ENCODE measurements around the gene LDLRAD4. TPM values are rescaled to one million over a fixed set of nuclear protein-coding genes. Genes with fewer than 3 reads are reported as not detected.

Gene LDLRAD4
- total RNA-seq, 2 experiments from 2014 or later = 28.4 to 30.1 TPM

DNA sequence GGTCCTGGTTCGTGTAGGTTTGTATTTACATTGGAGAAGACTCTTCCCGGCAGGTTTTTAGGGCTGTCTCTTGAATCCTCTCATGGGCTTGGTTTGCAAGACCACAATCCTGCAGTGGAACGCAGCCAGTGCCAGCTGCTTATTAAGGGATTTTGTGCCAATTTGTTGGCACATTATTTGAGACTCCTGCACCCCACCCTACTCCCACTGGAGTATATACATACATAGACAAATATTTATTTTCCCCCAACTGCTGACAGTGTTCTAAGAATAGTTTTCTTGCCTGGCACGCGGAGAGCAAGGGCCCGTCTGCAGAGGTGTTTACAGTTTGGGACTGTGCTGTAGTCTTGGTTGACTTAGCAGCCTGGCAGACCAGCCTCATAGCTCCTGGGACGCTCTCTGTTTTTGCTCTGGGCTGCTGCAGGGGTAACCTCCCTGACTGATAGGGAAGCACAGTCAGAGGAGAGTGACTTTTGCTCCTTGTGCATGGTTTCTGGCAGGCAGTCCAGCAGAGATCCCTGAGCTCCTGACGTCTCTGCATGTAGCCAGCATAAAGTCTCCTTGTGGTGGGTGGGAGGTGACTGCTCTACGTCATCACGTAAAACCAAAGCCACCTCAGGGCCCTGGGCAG is 1.9 kb downstream of the LDLRAD4 start:
- ChIA-PET CTCF (interaction anchor here (0.9 kb wide), 1 partner anchor 46 kb away, joined by 3 read pairs; no protein-coding TSS in a partner anchor), POLR2A (no interaction called here)
- Mint-ChIP-seq H3K27me3 (peaks cover 23% of the 10 kb centered on the region), H3K36me3 (no peaks in the 10 kb centered on the region), H3K27ac (no peak overlapping the region), H3K4me3 (no peak overlapping the region), H3K4me1 (ENCODE audit: low read depth) (peaks cover 19% of the 10 kb centered on the region), H3K9me3 (no peaks in the 10 kb centered on the region)
- DNase-seq = no peak
- intact Hi-C loops (cut with micrococcal nuclease) = no loop called here

DNA sequence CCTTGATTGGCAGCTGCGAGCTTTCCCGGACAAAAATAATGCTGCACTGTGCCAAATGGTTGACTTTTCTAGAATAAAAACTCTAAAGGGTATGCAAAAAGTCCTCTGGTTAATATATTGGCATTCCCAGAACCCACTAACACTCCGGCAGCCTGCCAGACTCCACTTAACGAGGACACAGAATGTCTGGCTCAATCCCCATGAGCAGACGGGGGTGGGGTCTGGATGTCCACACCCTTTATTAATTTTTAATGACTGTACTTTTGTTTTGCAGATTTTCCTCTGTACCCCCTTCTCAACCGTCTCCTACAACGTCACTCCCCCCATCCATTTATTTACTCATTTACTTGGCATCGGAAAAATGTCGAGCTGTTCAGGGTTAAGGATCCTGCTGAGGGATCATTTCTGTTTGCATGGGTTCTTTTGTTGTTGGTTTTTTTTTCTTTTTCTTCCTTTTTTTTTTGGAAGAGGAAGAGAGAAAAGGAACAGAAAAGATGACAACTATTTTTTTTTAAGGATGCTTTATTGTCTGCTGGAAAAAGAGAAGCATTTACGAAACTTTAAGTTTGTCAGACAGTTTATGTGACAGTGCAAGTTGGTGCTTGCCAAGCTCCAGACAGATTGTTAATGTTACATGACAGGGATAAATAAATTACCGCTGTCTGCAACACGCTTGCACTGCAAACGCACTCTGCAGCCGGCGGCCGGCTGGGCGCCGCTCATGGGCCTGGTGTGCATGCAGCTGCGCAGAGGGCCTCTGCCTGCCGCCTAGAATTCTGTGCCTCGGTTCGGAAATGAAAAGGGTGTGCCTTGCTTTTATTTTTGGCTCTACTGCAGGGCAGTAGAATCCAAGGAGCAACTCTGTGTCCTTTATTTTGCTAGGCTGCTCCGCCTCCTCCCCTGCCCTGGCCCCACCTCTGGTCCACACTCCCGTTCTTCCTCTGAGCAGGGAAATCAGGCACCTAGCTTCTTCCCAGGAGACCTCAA is 3.6 kb downstream of the LDLRAD4 start:
- Mint-ChIP-seq H3K27me3 (peaks cover 18% of the 10 kb centered on the region), H3K9me3 (no peaks in the 10 kb centered on the region), H3K4me3 (no peak overlapping the region), H3K4me1 (ENCODE audit: low read depth) (peaks cover 9% of the 10 kb centered on the region), H3K36me3 (no peaks in the 10 kb centered on the region), H3K27ac (no peak overlapping the region)
- ChIA-PET POLR2A (no interaction called here), CTCF (interaction anchor here (0.9 kb wide), 1 partner anchor 63 kb away, joined by 3 read pairs; no protein-coding TSS in a partner anchor)
- no peak for DNase-seq
- intact Hi-C loops (cut with micrococcal nuclease) = no loop called here

DNA sequence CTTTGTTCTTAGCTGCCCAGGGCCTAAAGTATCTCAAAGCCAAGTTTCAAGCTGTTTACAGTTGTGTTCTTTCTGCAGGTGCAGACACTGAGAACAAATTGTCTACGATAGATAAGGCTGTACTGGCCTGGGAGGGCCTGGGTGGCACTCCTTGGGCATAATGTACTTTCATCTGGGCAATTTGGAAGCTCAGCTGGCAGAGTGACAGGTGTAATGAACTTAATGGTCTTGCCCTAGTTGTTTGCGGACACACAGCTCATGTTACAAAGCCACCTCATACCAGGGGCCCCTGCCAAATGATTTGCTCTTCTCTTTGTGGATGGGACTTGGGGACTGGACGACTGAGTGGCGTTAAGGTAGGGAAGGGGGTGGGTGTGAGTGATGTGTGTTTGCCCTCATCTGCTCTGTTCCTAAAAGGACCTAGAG is 4.3 kb downstream of the LDLRAD4 start:
- no peak overlapping the region for H3K27ac Mint-ChIP-seq
- H3K36me3 Mint-ChIP-seq = no peaks in the 10 kb centered on the region
- DNase-seq = no peak
- intact Hi-C loops (cut with micrococcal nuclease) = no loop called here
- H3K27me3 Mint-ChIP-seq = peaks cover 18% of the 10 kb centered on the region
- H3K9me3 Mint-ChIP-seq = no peaks in the 10 kb centered on the region
- ChIA-PET POLR2A (no interaction called here), CTCF (no interaction called here)
- peaks cover 9% of the 10 kb centered on the region for H3K4me1 Mint-ChIP-seq (ENCODE audit: low read depth)
- H3K4me3 Mint-ChIP-seq = no peak overlapping the region

DNA sequence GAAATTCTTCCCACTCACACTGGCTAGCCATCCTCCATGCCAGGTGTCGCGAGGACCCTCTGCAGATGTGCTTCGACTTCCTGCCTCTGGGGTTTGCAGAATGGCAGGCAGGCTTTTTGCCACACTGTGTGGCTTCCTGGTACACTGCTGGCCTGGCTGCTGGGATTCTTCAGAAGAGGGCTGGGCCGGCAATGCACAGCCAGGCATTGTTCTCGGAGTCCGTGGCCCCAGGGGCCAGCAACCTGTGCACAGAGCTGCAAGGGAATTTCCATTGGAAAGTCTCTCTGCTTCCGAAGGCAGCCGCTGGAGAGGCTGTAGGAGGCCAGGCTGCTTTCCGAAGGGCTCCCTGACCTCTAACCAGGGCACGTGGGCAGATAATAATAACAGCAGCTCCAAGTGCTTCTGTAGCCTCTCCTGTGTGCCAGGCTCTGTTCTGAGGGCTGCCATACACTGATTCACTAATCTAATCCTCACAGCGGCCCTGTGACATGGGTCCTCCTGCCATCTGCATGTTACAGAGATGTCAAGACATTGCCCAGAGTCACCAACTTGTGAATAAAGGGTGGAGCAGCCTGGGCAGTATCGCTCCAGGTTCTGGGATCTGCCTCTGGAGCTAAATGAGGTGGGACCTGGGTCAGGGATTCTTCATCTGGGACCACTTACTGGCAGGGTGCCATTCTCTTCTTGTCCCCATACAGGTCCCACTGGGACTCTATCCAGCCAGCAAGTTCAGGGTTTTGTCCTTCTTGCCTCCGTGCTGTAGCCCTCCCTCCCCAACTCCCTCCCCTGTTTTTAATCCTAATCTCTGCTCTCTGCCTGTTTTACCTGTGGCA is 5.0 kb downstream of the LDLRAD4 start:
- POLR2A ChIA-PET = no interaction called here
- intact Hi-C loops (cut with micrococcal nuclease) = no loop called here
- no peak for DNase-seq
- peaks cover 9% of the 10 kb centered on the region for H3K4me1 Mint-ChIP-seq (ENCODE audit: low read depth)
- no peak overlapping the region for H3K4me3 Mint-ChIP-seq
- CTCF ChIA-PET = no interaction called here
- no peaks in the 10 kb centered on the region for H3K36me3 Mint-ChIP-seq
- H3K27me3 Mint-ChIP-seq = peaks cover 18% of the 10 kb centered on the region
- H3K9me3 Mint-ChIP-seq = no peaks in the 10 kb centered on the region
- H3K27ac Mint-ChIP-seq = no peak overlapping the region

DNA sequence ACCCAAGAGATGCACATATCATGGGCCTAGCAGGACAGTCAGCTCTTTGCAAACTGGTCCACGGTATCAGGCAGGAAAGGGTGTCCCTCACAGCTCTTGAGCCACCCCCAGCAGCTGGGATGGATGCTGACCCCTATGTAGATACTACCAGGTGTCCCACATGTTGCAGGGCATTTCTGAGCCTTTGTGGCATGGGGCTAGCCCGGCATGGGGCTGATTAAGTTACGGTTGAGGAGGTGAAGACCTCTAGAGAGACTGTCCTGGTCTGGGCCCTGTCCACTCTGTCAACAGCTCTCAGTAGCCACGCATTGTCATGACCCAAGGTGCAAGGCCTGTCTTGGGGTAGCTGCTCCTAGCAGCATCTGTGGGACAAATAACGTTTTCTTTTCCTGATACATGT is 6.7 kb downstream of the LDLRAD4 start:
- H3K9me3 Mint-ChIP-seq = no peaks in the 10 kb centered on the region
- ChIA-PET POLR2A (no interaction called here), CTCF (interaction anchor here (0.8 to 1.4 kb wide), 2 partner anchors 9 to 332 kb away, joined by 3 to 4 read pairs; no protein-coding TSS in a partner anchor)

DNA sequence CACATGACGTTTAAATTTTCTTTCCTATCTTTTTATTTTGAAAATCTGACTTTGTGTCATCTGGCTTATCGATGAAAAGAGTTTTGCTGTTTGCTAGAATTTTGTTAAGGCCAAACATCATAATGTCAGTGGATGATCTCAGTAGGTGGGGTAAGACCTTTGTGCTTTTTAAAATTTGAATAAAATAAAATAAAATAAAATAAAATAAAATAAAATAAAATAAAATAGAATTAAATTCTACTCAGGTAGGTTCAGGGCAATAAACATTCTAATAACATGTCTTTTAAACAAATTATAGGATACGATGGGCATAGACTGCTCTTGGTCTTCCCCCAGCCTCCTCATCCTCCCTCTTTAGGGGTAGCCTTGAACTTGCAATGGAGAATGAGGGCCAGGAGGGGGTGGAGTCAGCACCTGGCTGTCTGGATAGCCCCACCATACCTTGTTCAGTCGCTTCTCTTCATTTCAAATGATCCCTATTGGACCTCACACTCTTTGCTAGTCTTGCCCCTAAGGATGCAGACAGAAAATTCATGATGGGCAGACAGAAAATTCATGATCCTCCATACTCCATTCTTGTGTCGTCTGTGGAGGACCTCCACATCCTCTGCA is 8.1 kb downstream of the LDLRAD4 start:
- no peak overlapping the region for H3K4me3 Mint-ChIP-seq
- ChIA-PET POLR2A (no interaction called here), CTCF (no interaction called here)
- no peaks in the 10 kb centered on the region for H3K4me1 Mint-ChIP-seq (ENCODE audit: low read depth)
- intact Hi-C loops (cut with micrococcal nuclease) = no loop called here
- no peaks in the 10 kb centered on the region for H3K9me3 Mint-ChIP-seq
- DNase-seq = no peak
- H3K36me3 Mint-ChIP-seq = no peaks in the 10 kb centered on the region
- no peaks in the 10 kb centered on the region for H3K27me3 Mint-ChIP-seq
- H3K27ac Mint-ChIP-seq = no peak overlapping the region

More for the DNA sequence above, 6.7 kb downstream of the LDLRAD4 start:
- no peak overlapping the region for H3K4me3 Mint-ChIP-seq
- no peaks in the 10 kb centered on the region for H3K36me3 Mint-ChIP-seq
- DNase-seq = no peak
- no peaks in the 10 kb centered on the region for H3K4me1 Mint-ChIP-seq (ENCODE audit: low read depth)
- H3K27me3 Mint-ChIP-seq = peaks cover 6% of the 10 kb centered on the region
- intact Hi-C loops (cut with micrococcal nuclease) = no loop called here
- no peak overlapping the region for H3K27ac Mint-ChIP-seq

DNA sequence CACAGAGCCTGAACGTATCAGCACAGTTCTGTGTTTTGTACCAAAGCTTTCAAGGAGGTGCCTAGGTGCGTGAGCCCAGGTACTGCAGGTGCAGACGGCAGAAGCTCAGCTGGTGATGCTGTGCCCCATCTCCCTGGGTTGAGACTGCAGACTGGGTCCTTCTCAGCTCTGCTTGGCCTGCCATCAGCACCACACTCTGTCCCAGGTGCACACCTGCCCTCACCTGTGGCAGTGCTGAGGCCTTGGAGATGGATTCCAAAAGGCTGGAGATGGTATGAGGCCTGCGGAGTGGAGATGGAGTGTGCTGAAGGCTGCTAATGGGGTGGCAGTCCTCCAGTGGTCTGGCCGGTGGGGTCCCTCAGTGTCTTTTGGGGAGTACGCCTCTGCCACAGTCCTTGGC is 9.3 kb downstream of the LDLRAD4 start:
- intact Hi-C loops (cut with micrococcal nuclease) = no loop called here

DNA sequence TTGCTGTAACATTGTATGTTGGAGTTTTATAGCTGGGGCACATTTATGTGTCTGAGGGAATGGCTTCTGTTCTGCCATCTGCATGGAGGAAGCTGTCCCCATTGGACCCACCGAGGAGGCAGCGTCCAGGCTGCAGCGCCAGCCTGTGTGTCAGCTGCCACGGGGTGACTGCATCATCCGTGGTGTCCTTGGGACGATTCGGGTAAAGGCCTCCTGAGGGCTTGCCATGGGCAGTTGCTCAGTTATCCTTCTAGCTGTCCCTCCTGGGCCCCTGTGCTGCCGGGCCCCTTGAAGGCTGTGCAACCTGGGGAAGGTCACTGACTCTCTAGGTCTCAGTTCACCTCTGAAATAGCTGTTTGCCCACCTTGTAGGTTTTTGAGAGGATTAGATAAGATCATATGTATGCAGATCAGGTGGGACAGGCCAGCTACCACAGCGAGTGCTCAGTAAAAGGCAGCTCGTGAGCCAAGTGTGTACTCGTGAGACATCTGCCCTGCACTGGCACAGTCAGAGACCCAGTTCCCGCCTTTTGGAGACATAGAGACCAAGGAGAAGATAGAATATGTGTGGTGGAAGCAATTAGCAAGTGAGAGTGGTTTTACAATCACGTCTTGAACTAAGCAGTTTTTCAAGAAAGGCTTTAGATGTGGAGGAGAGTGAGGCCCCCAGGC is 10.6 kb downstream of the LDLRAD4 start:
- ChIA-PET CTCF (interaction anchor here (1.8 kb wide), 1 partner anchor 13 kb away, joined by 5 read pairs; no protein-coding TSS in a partner anchor), POLR2A (no interaction called here)
- H3K4me3 Mint-ChIP-seq = no peak overlapping the region
- DNase-seq = no peak
- H3K36me3 Mint-ChIP-seq = no peaks in the 10 kb centered on the region
- no peaks in the 10 kb centered on the region for H3K4me1 Mint-ChIP-seq (ENCODE audit: low read depth)
- no peaks in the 10 kb centered on the region for H3K9me3 Mint-ChIP-seq
- intact Hi-C loops (cut with micrococcal nuclease) = no loop called here
- H3K27me3 Mint-ChIP-seq = no peaks in the 10 kb centered on the region
- H3K27ac Mint-ChIP-seq = no peak overlapping the region

More for the DNA sequence above, 9.3 kb downstream of the LDLRAD4 start:
- no peak overlapping the region for H3K27ac Mint-ChIP-seq
- no peak overlapping the region for H3K4me3 Mint-ChIP-seq
- no peaks in the 10 kb centered on the region for H3K27me3 Mint-ChIP-seq
- no peaks in the 10 kb centered on the region for H3K9me3 Mint-ChIP-seq
- DNase-seq = no peak
- no peaks in the 10 kb centered on the region for H3K36me3 Mint-ChIP-seq
- CTCF ChIA-PET = interaction anchor here (1.8 kb wide), 1 partner anchor 11 kb away, joined by 5 read pairs; no protein-coding TSS in a partner anchor
- POLR2A ChIA-PET = no interaction called here
- no peaks in the 10 kb centered on the region for H3K4me1 Mint-ChIP-seq (ENCODE audit: low read depth)

DNA sequence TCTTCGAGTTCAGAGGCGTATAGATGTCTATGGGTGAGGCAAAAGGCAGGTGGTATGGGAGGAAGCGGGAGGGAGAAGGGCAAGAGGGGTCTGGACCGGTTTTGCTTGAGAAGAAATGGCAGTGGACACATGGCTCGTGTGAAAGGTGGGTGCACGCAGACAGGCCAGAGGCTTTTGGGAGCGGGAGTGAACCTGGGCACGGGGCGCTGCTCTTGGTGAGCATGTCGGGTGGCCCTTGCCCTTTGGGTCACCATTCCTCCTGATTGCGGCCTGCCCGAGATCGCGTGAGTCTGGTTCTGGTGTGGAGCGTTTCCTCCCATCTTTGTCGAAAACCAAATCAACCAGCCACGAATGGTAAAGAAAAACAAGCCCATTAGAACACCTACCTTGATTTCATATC is 12.6 kb downstream of the LDLRAD4 start:
- CTCF ChIA-PET = interaction anchor here (0.5 kb wide), 1 partner anchor 71 kb away, joined by 5 read pairs; no protein-coding TSS in a partner anchor
- Mint-ChIP-seq H3K36me3 (no peaks in the 10 kb centered on the region), H3K9me3 (no peaks in the 10 kb centered on the region), H3K4me3 (no peak overlapping the region), H3K27ac (no peak overlapping the region), H3K4me1 (ENCODE audit: low read depth) (no peaks in the 10 kb centered on the region), H3K27me3 (no peaks in the 10 kb centered on the region)
- POLR2A ChIA-PET = no interaction called here
- no peak for DNase-seq
- intact Hi-C loops (cut with micrococcal nuclease) = no loop called here

DNA sequence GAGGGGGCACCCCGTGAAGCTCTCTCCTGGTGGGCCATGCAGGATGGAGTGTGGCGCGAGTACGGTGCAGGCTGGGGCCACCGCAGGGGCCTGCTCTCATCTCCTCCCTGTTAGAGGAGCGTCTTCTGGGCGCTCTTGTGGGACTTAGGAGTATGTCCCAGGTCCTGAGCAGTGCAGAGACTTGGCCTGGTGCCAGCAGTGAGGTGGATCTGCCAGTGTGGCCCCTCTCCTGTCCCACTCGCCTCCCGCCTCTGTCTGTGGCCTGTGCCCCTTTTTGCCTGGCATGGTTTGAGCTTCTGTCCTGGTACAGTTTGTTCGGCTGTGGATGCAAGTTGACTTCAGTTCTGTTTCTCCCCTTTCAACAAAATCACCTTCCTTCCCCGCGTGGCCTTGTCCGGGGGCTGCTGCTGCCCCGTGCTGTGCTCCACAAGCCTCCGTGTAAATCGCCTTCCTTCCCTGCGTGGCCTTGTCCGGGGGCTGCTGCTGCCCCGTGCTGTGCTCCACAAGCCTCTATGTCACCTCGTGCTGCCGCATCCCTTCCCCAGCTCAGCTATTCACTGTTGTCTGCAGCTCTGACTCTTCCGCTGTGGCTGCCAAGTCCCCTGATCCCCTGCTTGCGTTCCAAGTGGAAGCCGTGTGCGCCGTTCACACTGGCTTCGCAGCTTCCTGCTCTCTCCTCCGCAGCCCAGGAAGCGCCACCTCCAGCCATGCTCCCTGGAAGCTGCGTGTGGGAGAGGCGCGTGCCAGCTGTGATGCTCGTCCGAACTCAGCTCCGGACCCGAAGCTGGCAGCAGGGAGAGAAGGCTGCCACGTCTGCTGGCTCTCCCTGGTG is 13.7 kb downstream of the LDLRAD4 start:
- H3K27me3 Mint-ChIP-seq = no peaks in the 10 kb centered on the region
- no peak overlapping the region for H3K4me3 Mint-ChIP-seq
- H3K27ac Mint-ChIP-seq = no peak overlapping the region
- no peak for DNase-seq
- intact Hi-C loops (cut with micrococcal nuclease) = no loop called here
- H3K4me1 Mint-ChIP-seq (ENCODE audit: low read depth) = no peaks in the 10 kb centered on the region
- no peaks in the 10 kb centered on the region for H3K9me3 Mint-ChIP-seq
- no peaks in the 10 kb centered on the region for H3K36me3 Mint-ChIP-seq
- POLR2A ChIA-PET = no interaction called here
- CTCF ChIA-PET = no interaction called here
